Keratinocyte (primary cell): ENCODE data around the gene TMEM80. TPM values are rescaled to one million over a fixed set of nuclear protein-coding genes. Genes with fewer than 3 reads are reported as not detected.

Source experiments
- DNase-seq: peaks from one replicate; pipeline ENCODE4 v3.0.0-alpha.2; 2011; ENCODE audit warnings: low read depth, missing footprints, low spot score
- FAIRE-seq: peaks from 2 replicates; lab custom pipeline; 2011; peaks lifted over from hg19 to GRCh38; lab: Jason Lieb, UNC
- H2AFZ ChIP-seq: 2 replicates; pipeline ENCODE4 v1.6.0; 2012; ENCODE audit warnings: low read length, control low read depth, inconsistent platforms; ENCODE audit not compliant: control insufficient read depth
- H3K27ac ChIP-seq: 2 replicates; pipeline ENCODE4 v1.5.1; 2011; ENCODE audit warnings: low read length; ENCODE audit not compliant: control insufficient read depth, insufficient read depth
- H3K27me3 ChIP-seq: 3 replicates; pipeline ENCODE4 v1.6.0; 2011; ENCODE audit warnings: low read length; ENCODE audit not compliant: control insufficient read depth, insufficient read depth; ENCODE audit errors: extremely low read depth
- H3K36me3 ChIP-seq, 2 experiments: 2 replicates in 1 of 2; 3 replicates in 1 of 2; pipeline ENCODE4 v1.5.1; 2011; ENCODE audit warnings: low read length in 2 of 2, mild to moderate bottlenecking in 1 of 2; ENCODE audit not compliant: control insufficient read depth in 2 of 2, insufficient read depth in 2 of 2; ENCODE audit errors: extremely low read depth in 1 of 2
- H3K4me1 ChIP-seq: 3 replicates; pipeline ENCODE4 v1.5.1; 2011; ENCODE audit warnings: low read length; ENCODE audit not compliant: control insufficient read depth, insufficient read depth; ENCODE audit errors: extremely low read depth
- H3K4me2 ChIP-seq: 3 replicates; pipeline ENCODE4 v1.6.0; 2011; ENCODE audit warnings: low read depth, low read length; ENCODE audit not compliant: control insufficient read depth, insufficient read depth; ENCODE audit errors: extremely low read depth
- H3K4me3 ChIP-seq, 3 experiments: fragments of 200-600 bp in 1 of 3; sonication (generic) in 1 of 3; 2 replicates in 2 of 3; 3 replicates in 1 of 3; pipeline ENCODE4 v1.5.1; 2011 to 2016; ENCODE audit warnings: low read length in 3 of 3, mild to moderate bottlenecking in 3 of 3, control low read depth in 2 of 3, inconsistent platforms in 1 of 3, low read depth in 1 of 3, mixed read lengths in 1 of 3, mixed run types in 1 of 3, moderate library complexity in 1 of 3; ENCODE audit not compliant: control insufficient read depth in 2 of 3, insufficient read depth in 2 of 3; ENCODE audit errors: extremely low read depth in 1 of 3
- H3K79me2 ChIP-seq: 2 replicates; pipeline ENCODE4 v1.6.0; 2012; ENCODE audit warnings: low read length; ENCODE audit not compliant: control insufficient read depth, insufficient read depth
- H3K9ac ChIP-seq: 3 replicates; pipeline ENCODE4 v1.6.0; 2011; ENCODE audit warnings: low read length; ENCODE audit not compliant: control insufficient read depth, insufficient read depth; ENCODE audit errors: extremely low read depth
- H3K9me1 ChIP-seq: 3 replicates; pipeline ENCODE4 v1.6.0; 2011; ENCODE audit warnings: low read length; ENCODE audit not compliant: control insufficient read depth, insufficient read depth; ENCODE audit errors: extremely low read depth
- H3K9me3 ChIP-seq: 2 replicates; pipeline ENCODE4 v1.5.1; 2012; ENCODE audit warnings: low read depth, low read length; ENCODE audit not compliant: control insufficient read depth
- H4K20me1 ChIP-seq: 3 replicates; pipeline ENCODE4 v1.6.0; 2011; ENCODE audit warnings: low read length; ENCODE audit not compliant: control insufficient read depth, insufficient read depth; ENCODE audit errors: extremely low read depth
- CTCF ChIP-seq, 3 experiments: IDR thresholded peaks in 1 of 3; conservative IDR thresholded peaks in 1 of 3; optimal IDR thresholded peaks in 1 of 3; 2 replicates in 2 of 3; 3 replicates in 1 of 3; pipeline versions ENCODE3 to v1.5.1; 2011; ENCODE audit warnings: low read length in 3 of 3, mild to moderate bottlenecking in 3 of 3, moderate library complexity in 2 of 3, control low read depth in 1 of 3, inconsistent platforms in 1 of 3; ENCODE audit not compliant: insufficient read depth in 2 of 3; ENCODE audit errors: extremely low read depth in 1 of 3
- EZH2 ChIP-seq: IDR thresholded peaks from one replicate; pipeline ENCODE4 v1.6.1; 2012; ENCODE audit warnings: inconsistent platforms, mild to moderate bottlenecking, low read length, moderate library complexity
- dilution Hi-C: fragments of 300-500 bp; cut with MboI; formaldehyde crosslinking; loops from one replicate; pipeline ENCODE4 v1.7.0; 2020; ENCODE audit warnings: low sequenced_read_pairs; ENCODE audit not compliant: extremely low pct_ligation_motif_present
- polyA plus RNA-seq, 5 experiments: library from polyadenylated mRNA; depleted of rRNA in 3 of 5; stranded (reverse) in 3 of 5; stranded (forward) in 1 of 5; unstranded in 1 of 5; fragments of >200 nt; gene quantifications; 1 replicate in 1 of 5; 2 replicates in 3 of 5; 3 replicates in 1 of 5; pipeline versions ENCODE4 v1.2.1 to v1.2.3, GENCODE V29; 2011 to 2012; ENCODE audit warnings: missing spikeins in 2 of 5, low read depth in 1 of 5, low replicate concordance in 1 of 5

The TMEM80 gene
- polyA plus RNA-seq, 1 donor (not counting 4 experiments of a cell fraction or from before 2014, with no cell fraction given) = 29.8 TPM

GRCh38 chr11:686451-687243 is 9.0 kb upstream of the TMEM80 start:
- Histone ChIP-seq H3K4me1 (no peaks in the 10 kb centered on the region), H3K27me3 (no peaks in the 10 kb centered on the region), H3K4me3 (no peak overlapping the region), H4K20me1 (no peaks in the 10 kb centered on the region), H3K79me2 (peaks cover 1% of the 10 kb centered on the region), H3K36me3 (peaks cover 29 to 42% of the 10 kb centered on the region in 2 experiments), H3K4me2 (no peak overlapping the region), H3K9me3 (no peaks in the 10 kb centered on the region), H3K27ac (no peak overlapping the region), H3K9me1 (no peaks in the 10 kb centered on the region), H3K9ac (no peak overlapping the region), H2AFZ (no peak overlapping the region)
- TF ChIP-seq EZH2 (no peak), CTCF (optimal IDR thresholded peaks at IDR 0.05 in 1 of 3, IDR thresholded peaks at IDR 0.05 in 1 of 3, conservative IDR thresholded peaks at IDR 0.05 in 1 of 3; ENCODE audit: extremely low read depth in 1 of 3, insufficient read depth in 2 of 3, low read length in 3 of 3) (no peak)
- dilution Hi-C loops = no loop called here
- no peak for FAIRE-seq
- no peak for DNase-seq

- peaks cover 8% of the 10 kb centered on the region for H3K4me1 ChIP-seq
- no peak overlapping the region for H3K4me3 ChIP-seq
- H3K79me2 ChIP-seq = peaks cover 9% of the 10 kb centered on the region
- dilution Hi-C loops = no loop called here
- TF ChIP-seq EZH2 (no peak), CTCF (optimal IDR thresholded peaks at IDR 0.05 in 1 of 3, IDR thresholded peaks at IDR 0.05 in 1 of 3, conservative IDR thresholded peaks at IDR 0.05 in 1 of 3; ENCODE audit: extremely low read depth in 1 of 3, insufficient read depth in 2 of 3, low read length in 3 of 3) (no peak)
- peaks cover 27 to 33% of the 10 kb centered on the region in 2 experiments for H3K36me3 ChIP-seq
- H3K9me1 ChIP-seq = no peaks in the 10 kb centered on the region
- H2AFZ ChIP-seq = no peak overlapping the region
- H3K4me2 ChIP-seq = no peak overlapping the region
- no peak overlapping the region for H3K27ac ChIP-seq
- DNase-seq (no peak), FAIRE-seq (no peak)
- H3K9ac ChIP-seq = no peak overlapping the region
- H4K20me1 ChIP-seq = no peaks in the 10 kb centered on the region
- no peaks in the 10 kb centered on the region for H3K27me3 ChIP-seq
- no peaks in the 10 kb centered on the region for H3K9me3 ChIP-seq
Measured at GRCh38 chr11:687751-688150, 7.9 kb upstream of the TMEM80 start.
